H1 (cell line): ENCODE measurements around the gene TRIM52. TPM values are rescaled to one million over a fixed set of nuclear protein-coding genes. Genes with fewer than 3 reads are reported as not detected.

Experiments
- CTCF ChIA-PET: fragments of 300-600 bp; sonication (Branson Sonifier 250); formaldehyde crosslinking; loops from one replicate; lab custom pipeline; 2021; ENCODE audit not compliant: partially characterized antibody; lab: Charles Lee
- POLR2A ChIA-PET: fragments of 300-600 bp; sonication (Branson Sonifier 250); formaldehyde crosslinking; loops from one replicate; lab custom pipeline; 2021; ENCODE audit warnings: inconsistent platforms; ENCODE audit not compliant: partially characterized antibody; lab: Charles Lee
- DNase-seq, 2 experiments: peaks; one replicate each; pipeline versions ENCODE4 v3.0.0 to v3.0.0-alpha.2; 2010 to 2022; ENCODE audit warnings: low spot score in 2 of 2, low read depth in 1 of 2, mixed read lengths in 1 of 2
- FAIRE-seq: peaks from 2 replicates; lab custom pipeline; 2011; peaks lifted over from hg19 to GRCh38; lab: Jason Lieb, UNC
- H2AFZ ChIP-seq: 2 replicates; pipeline ENCODE4 v1.8.1; 2012; ENCODE audit warnings: low read length, inconsistent platforms
- H2AK5ac ChIP-seq: 2 replicates; pipeline ENCODE4 v1.6.1; 2013; ENCODE audit warnings: low read depth, low read length
- H2BK120ac ChIP-seq: replicated peaks from 2 replicates; pipeline ENCODE3; 2013; ENCODE audit warnings: low read depth, low read length, inconsistent platforms
- H2BK12ac ChIP-seq: 2 replicates; pipeline ENCODE4 v1.6.1; 2013; ENCODE audit warnings: low read depth, low read length
- H2BK15ac ChIP-seq: 2 replicates; pipeline ENCODE4 v1.6.1; 2013; ENCODE audit warnings: low read length
- H2BK20ac ChIP-seq: 2 replicates; pipeline ENCODE4 v1.6.1; 2013; ENCODE audit warnings: low read length
- H2BK5ac ChIP-seq: 2 replicates; pipeline ENCODE4 v1.6.1; 2013; ENCODE audit warnings: low read depth, low read length
- H3K14ac ChIP-seq: 2 replicates; pipeline ENCODE4 v1.6.1; 2013; ENCODE audit warnings: inconsistent platforms; ENCODE audit not compliant: insufficient read length
- H3K18ac ChIP-seq: 2 replicates; pipeline ENCODE4 v1.6.1; 2013; ENCODE audit warnings: low read length; ENCODE audit errors: extremely low read depth
- H3K23ac ChIP-seq: 2 replicates; pipeline ENCODE4 v1.6.1; 2013; ENCODE audit warnings: inconsistent platforms; ENCODE audit not compliant: insufficient read length
- H3K23me2 ChIP-seq: 2 replicates; pipeline ENCODE4 v1.6.1; 2013; ENCODE audit warnings: low read depth, low read length
- H3K27ac ChIP-seq: 2 replicates; pipeline ENCODE4 v1.6.1; 2011; ENCODE audit warnings: low read depth, low read length, inconsistent platforms
- H3K27me3 ChIP-seq, 4 experiments: replicated peaks in 1 of 4; 1 replicate in 1 of 4; 2 replicates in 3 of 4; pipeline versions ENCODE4 v1.6.1 to v1.8.1; 2011 to 2013; ENCODE audit warnings: low read length in 3 of 4, mild to moderate bottlenecking in 3 of 4, inconsistent platforms in 2 of 4, mixed read lengths in 2 of 4, moderate library complexity in 1 of 4; ENCODE audit not compliant: control insufficient read depth in 3 of 4, insufficient read depth in 3 of 4; ENCODE audit errors: extremely low read depth in 1 of 4
- H3K36me3 ChIP-seq, 4 experiments: 2 replicates each; pipeline versions ENCODE4 v1.6.1 to v1.8.1; 2011 to 2013; ENCODE audit warnings: mild to moderate bottlenecking in 4 of 4, low read length in 3 of 4, moderate library complexity in 2 of 4, control low read depth in 1 of 4, inconsistent platforms in 1 of 4; ENCODE audit not compliant: insufficient read depth in 4 of 4, control insufficient read depth in 2 of 4
- H3K4ac ChIP-seq: replicated peaks from 2 replicates; pipeline ENCODE3; 2013; ENCODE audit warnings: low read length, low read depth, mixed read lengths, inconsistent platforms; ENCODE audit not compliant: insufficient read length
- H3K4me1 ChIP-seq, 4 experiments: replicated peaks in 1 of 4; 1 replicate in 1 of 4; 2 replicates in 3 of 4; pipeline versions ENCODE4 v1.6.1 to v1.8.1; 2011 to 2013; ENCODE audit warnings: low read length in 3 of 4, inconsistent platforms in 2 of 4, mixed read lengths in 1 of 4; ENCODE audit not compliant: insufficient read depth in 4 of 4, control insufficient read depth in 3 of 4
- H3K4me2 ChIP-seq, 2 experiments: 2 replicates each; pipeline versions ENCODE4 v1.6.1 to v1.8.1; 2011 to 2013; ENCODE audit warnings: low read depth in 2 of 2, low read length in 2 of 2, control low read depth in 1 of 2, inconsistent platforms in 1 of 2, mild to moderate bottlenecking in 1 of 2; ENCODE audit not compliant: insufficient read depth in 1 of 2
- H3K4me3 ChIP-seq, 4 experiments: fragments of 200-600, 300-600 bp in 1 of 4; sonication (generic), shearing (Covaris generic), sonication (Bioruptor Twin) in 1 of 4; 2 replicates each; pipeline versions ENCODE4 v1.5.1 to v1.8.1; 2011 to 2016; ENCODE audit warnings: low read length in 4 of 4, low read depth in 3 of 4, control low read depth in 2 of 4, inconsistent platforms in 2 of 4, mild to moderate bottlenecking in 2 of 4, mixed read lengths in 1 of 4, moderate library complexity in 1 of 4; ENCODE audit not compliant: insufficient read depth in 2 of 4; ENCODE audit errors: extremely low read depth in 1 of 4
- H3K56ac ChIP-seq: replicated peaks from 2 replicates; pipeline ENCODE3; 2013; ENCODE audit warnings: low read depth, mild to moderate bottlenecking, mixed read lengths, low read length, inconsistent platforms; ENCODE audit not compliant: insufficient read length
- H3K79me1 ChIP-seq: 2 replicates; pipeline ENCODE4 v1.6.1; 2013; ENCODE audit warnings: low read depth, low read length, control low read depth
- H3K79me2 ChIP-seq, 2 experiments: 2 replicates each; pipeline versions ENCODE4 v1.6.1 to v1.8.1; 2012 to 2013; ENCODE audit warnings: low read length in 2 of 2, mild to moderate bottlenecking in 2 of 2, inconsistent platforms in 1 of 2; ENCODE audit not compliant: insufficient read depth in 2 of 2, control insufficient read depth in 1 of 2
- H3K9ac ChIP-seq, 4 experiments: replicated peaks in 1 of 4; 1 replicate in 1 of 4; 2 replicates in 3 of 4; pipeline versions ENCODE4 v1.6.1 to v1.8.1; 2011 to 2013; ENCODE audit warnings: low read depth in 3 of 4, low read length in 3 of 4, control low read depth in 2 of 4, mild to moderate bottlenecking in 2 of 4, moderate library complexity in 2 of 4, inconsistent platforms in 1 of 4; ENCODE audit errors: extremely low read depth in 1 of 4
- H3K9me3 ChIP-seq, 2 experiments: 2 replicates each; pipeline versions ENCODE4 v1.6.1 to v1.8.1; 2012 to 2013; ENCODE audit warnings: mild to moderate bottlenecking in 2 of 2, moderate library complexity in 2 of 2, control low read depth in 1 of 2, inconsistent platforms in 1 of 2, low read depth in 1 of 2, low read length in 1 of 2, mixed read lengths in 1 of 2; ENCODE audit not compliant: insufficient read depth in 2 of 2
- H4K20me1 ChIP-seq, 2 experiments: replicated peaks in 1 of 2; 2 replicates each; pipeline versions ENCODE3 to v1.8.1; 2011 to 2013; ENCODE audit warnings: inconsistent platforms in 2 of 2, low read length in 2 of 2, mild to moderate bottlenecking in 1 of 2; ENCODE audit not compliant: insufficient read depth in 2 of 2, control insufficient read depth in 1 of 2
- H4K5ac ChIP-seq: 2 replicates; pipeline ENCODE4 v1.6.1; 2013; ENCODE audit warnings: low read length, low read depth, mixed read lengths, inconsistent platforms; ENCODE audit not compliant: insufficient read length
- H4K8ac ChIP-seq: 2 replicates; pipeline ENCODE4 v1.8.0; 2013; ENCODE audit warnings: mild to moderate bottlenecking, moderate library complexity, low read length, inconsistent platforms; ENCODE audit not compliant: insufficient read depth; ENCODE audit errors: extremely low read depth
- H4K91ac ChIP-seq: replicated peaks from 2 replicates; pipeline ENCODE3; 2013; ENCODE audit warnings: low read length, mixed read lengths, inconsistent platforms; ENCODE audit not compliant: insufficient read length
- ASH2L ChIP-seq: fragments of 200-600, 300-600 bp; sonication (generic); IDR thresholded peaks from one replicate; pipeline ENCODE4 v1.7.1; 2017; ENCODE audit warnings: low read length
- CBX8 ChIP-seq: fragments of 300-800, 300-1000 bp; sonication (generic); IDR thresholded peaks from 2 replicates; pipeline ENCODE4 v1.7.1; 2016; ENCODE audit warnings: low read depth, low read length, borderline replicate concordance
- CHD2 ChIP-seq: IDR thresholded peaks from 2 replicates; pipeline ENCODE4 v1.6.1; 2012; ENCODE audit warnings: low read length, improper control_type of control experiment
- EP300 ChIP-seq, 2 experiments: IDR thresholded peaks; 1 replicate in 1 of 2; 2 replicates in 1 of 2; pipeline ENCODE4 v1.6.1; 2011 to 2012; ENCODE audit warnings: low read depth in 2 of 2, low read length in 2 of 2, mild to moderate bottlenecking in 2 of 2, borderline replicate concordance in 1 of 2, inconsistent platforms in 1 of 2, moderate library complexity in 1 of 2
- GABPA ChIP-seq: IDR thresholded peaks from 2 replicates; pipeline ENCODE4 v1.6.1; 2011; ENCODE audit warnings: mild to moderate bottlenecking, low read length, moderate library complexity, borderline replicate concordance; ENCODE audit not compliant: insufficient read depth
- HDAC2 ChIP-seq, 2 experiments: fragments of 300-600 bp in 1 of 2; sonication (generic) in 1 of 2; IDR thresholded peaks; 2 replicates each; pipeline ENCODE4 v1.6.1; 2011 to 2012; ENCODE audit warnings: low read depth in 2 of 2, low read length in 2 of 2, mild to moderate bottlenecking in 2 of 2, moderate library complexity in 2 of 2, borderline replicate concordance in 1 of 2, inconsistent platforms in 1 of 2
- HDAC6 ChIP-seq: IDR thresholded peaks from one replicate; pipeline ENCODE4 v1.7.1; 2012; ENCODE audit warnings: low read depth, mild to moderate bottlenecking, inconsistent platforms, low read length, moderate library complexity
- RXRA ChIP-seq: IDR thresholded peaks from 2 replicates; pipeline ENCODE4 v1.6.1; 2011; ENCODE audit warnings: low read depth, mild to moderate bottlenecking, low read length, moderate library complexity; ENCODE audit not compliant: insufficient read depth
- SP2 ChIP-seq: IDR thresholded peaks from 2 replicates; pipeline ENCODE4 v1.6.1; 2012; ENCODE audit warnings: mild to moderate bottlenecking, low read length, inconsistent platforms
- SP4 ChIP-seq: IDR thresholded peaks from 2 replicates; pipeline ENCODE4 v1.6.1; 2012; ENCODE audit warnings: low read length, inconsistent platforms
- WGBS, 2 experiments: shearing (Covaris generic) in 1 of 2; methylation state at CpG; one replicate each; pipeline versions ENCODE4 v1.1.6 to v1.1.7; 2013 to 2015; ENCODE audit warnings: low lambda C conversion rate in 2 of 2, mixed read lengths in 2 of 2, inconsistent platforms in 1 of 2, low coverage in 1 of 2, missing lambda C conversion rate in 1 of 2; ENCODE audit not compliant: insufficient replicate concordance in 2 of 2, insufficient coverage in 1 of 2, insufficient read length in 1 of 2; ENCODE audit errors: extremely low coverage in 1 of 2, missing lambda C conversion rate in 1 of 2; 5-methylcytosine and 5-hydroxymethylcytosine counted together
- polyA plus RNA-seq, 7 experiments: library from polyadenylated mRNA; depleted of rRNA in 3 of 7; stranded (reverse) in 5 of 7; unstranded in 2 of 7; fragments of >200 nt in 5 of 7; fragments of 200-250 nt in 2 of 7; gene quantifications; 1 replicate in 5 of 7; 2 replicates in 1 of 7; 4 replicates in 1 of 7; pipeline versions ENCODE4 v1.2.1 to v1.2.3, GENCODE V29; 2011 to 2013; ENCODE audit warnings: missing spikeins in 2 of 7, mixed read lengths in 2 of 7
- total RNA-seq: library from RNA; stranded (reverse); fragmentation: NEBNext Ultra II Directional; extraction: Animal tissue kit (Norgen Biotek cat#: 25700); gene quantifications from 2 replicates; pipeline ENCODE4 v1.2.1, GENCODE V29; 2021

Gene TRIM52
- total and polyA plus RNA-seq, 2 of the 8 experiments (the other 6 are each of a cell fraction or from before 2014, with no cell fraction given), result 4.2 to 5.7 TPM

DNA sequence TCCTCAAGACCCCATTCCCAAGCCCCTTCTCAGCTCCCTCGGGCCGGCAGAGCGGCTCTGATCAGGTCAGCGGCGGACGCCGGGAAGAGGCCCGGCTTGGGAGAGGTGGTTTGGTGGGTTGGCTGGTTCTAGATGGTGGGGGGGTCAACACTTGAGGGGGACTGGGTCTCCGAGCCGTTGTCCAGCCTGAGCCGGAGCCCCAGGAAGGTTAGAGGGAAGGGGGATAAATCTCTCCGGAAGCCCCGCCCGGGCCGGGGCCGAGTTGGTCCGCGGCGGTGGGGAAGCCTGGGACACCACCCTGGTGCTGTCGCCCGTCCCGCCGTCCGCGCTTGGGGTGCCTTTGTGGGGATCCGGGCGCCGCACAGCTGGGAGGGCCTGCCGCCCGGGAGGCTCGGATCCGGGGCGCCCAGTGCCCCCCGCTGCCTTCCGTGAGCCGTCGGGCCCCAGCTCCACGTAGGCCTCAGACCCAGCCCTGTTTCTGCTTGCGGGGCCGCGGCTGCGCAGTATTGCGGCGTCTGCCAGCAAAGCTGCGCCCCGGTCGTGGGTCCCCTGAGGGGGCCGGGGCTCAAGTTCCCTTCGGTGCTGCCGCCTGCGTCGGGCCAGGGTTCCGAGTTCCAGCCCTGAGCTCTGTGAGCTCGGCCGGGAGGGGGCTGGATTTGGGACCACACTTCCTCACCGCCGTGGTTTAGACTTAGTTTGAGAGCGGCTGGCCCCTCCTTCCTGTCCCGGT is 542 bp upstream of the TRIM52 start:
- peaks cover 3 to 36% of the 10 kb centered on the region in 2 experiments; a peak in 2 of 4 replicates for H3K79me2 ChIP-seq
- peak overlapping the region; percentile 71 for H4K5ac ChIP-seq
- H2BK12ac ChIP-seq, result no peak overlapping the region
- H4K8ac ChIP-seq, result peak overlapping the region; percentile 93
- peaks cover 8 to 16% of the 10 kb centered on the region in 2 experiments for H4K20me1 ChIP-seq
- H2AFZ ChIP-seq, result peak overlapping the region; percentile 8; the same call in 1 of the 2 replicates
- peaks cover 0 to 10% (median 5%) of the 10 kb centered on the region in 4 experiments; a peak in 4 of 8 replicates for H3K36me3 ChIP-seq
- H3K4me1 ChIP-seq, result peaks cover 4 to 10% (median 6%) of the 10 kb centered on the region in 4 experiments; a peak in 6 of 7 replicates
- FAIRE-seq, result no peak
- peak overlapping the region; percentile 39; the same call in 1 of the 2 replicates for H3K18ac ChIP-seq
- DNase-seq, result peak in 1 of 2 experiments; percentile 79
- H3K9me3 ChIP-seq, result no peaks in the 10 kb centered on the region
- H2BK15ac ChIP-seq, result no peak overlapping the region
- peaks cover 15% of the 10 kb centered on the region for H3K79me1 ChIP-seq
- H2AK5ac ChIP-seq, result no peak overlapping the region
- no peak overlapping the region for H3K14ac ChIP-seq
- H4K91ac ChIP-seq, result peak overlapping the region; percentile 71
- no peak overlapping the region for H2BK20ac ChIP-seq
- ChIA-PET CTCF (interaction anchor here (0.8 to 2.6 kb wide), 3 partner anchors 10 to 77 kb away, joined by 3 to 14 read pairs (median 3); no protein-coding TSS in a partner anchor), POLR2A (interaction anchor here (0.6 to 34.2 kb wide), 10 partner anchors 10 to 76 kb away, joined by 3 to 1334 read pairs (median 5); partner anchors contain the start of genes RACK1, TRIM41 and TRIM7)
- H3K27me3 ChIP-seq, result no peaks in the 10 kb centered on the region
- H3K56ac ChIP-seq, result peak overlapping the region; percentile 65
- no peak overlapping the region for H2BK120ac ChIP-seq
- peaks cover 12% of the 10 kb centered on the region for H3K23me2 ChIP-seq
- WGBS, 2 experiments, result 1% methylated on average over 55 of the region's 59 CpGs; no CpG with 5 or more reads in 1 of the 2 experiments
- H3K27ac ChIP-seq, result peak overlapping the region; percentile 44; the same call in 1 of the 2 replicates
- peak overlapping the region; percentile 76 to 92 (median 86) for H3K4me3 ChIP-seq
- no peak overlapping the region for H3K23ac ChIP-seq
- peak overlapping the region; percentile 63; the same call in 1 of the 2 replicates for H2BK5ac ChIP-seq
- H3K4me2 ChIP-seq, result peak overlapping the region; percentile 86 to 98
- no peak overlapping the region for H3K4ac ChIP-seq
- peak overlapping the region; percentile 61 to 95 (median 64); a peak in 6 of 7 replicates for H3K9ac ChIP-seq
- TF ChIP-seq RXRA (no peak), HDAC6 (no peak), EP300 (IDR thresholded peaks at IDR 0.05; ENCODE audit: borderline replicate concordance in 1 of 2, low read depth in 2 of 2, low read length in 2 of 2) (peak in 1 of 2 experiments; percentile 0; a peak in 1 of 3 replicates), CHD2 (no peak), HDAC2 (IDR thresholded peaks at IDR 0.05; ENCODE audit: borderline replicate concordance in 1 of 2, low read depth in 2 of 2, low read length in 2 of 2) (0 out of 4 replicates have a peak, but pooled peaks of 1 of the 2 experiments have one; percentile 73), SP2 (peak; percentile 13; the same call in 1 of the 2 replicates), CBX8 (no peak), ASH2L (peak; percentile 95), SP4 (0 out of 2 replicates have a peak, but pooled peaks have one; percentile 41), GABPA (no peak)
